Thoracic aorta (tissue), 2 donors: ENCODE data around the gene PSD2. TPM values are rescaled to one million over a fixed set of nuclear protein-coding genes. Genes with fewer than 3 reads are reported as not detected.

ENCODE experiments used
- ATAC-seq: fragments of 150-250 bp; one replicate; pipeline ENCODE4 v1.8.0; 2017; ENCODE audit warnings: low read depth; ENCODE audit not compliant: insufficient number of reproducible peaks, low FRiP score
- DNase-seq: peaks from one replicate; pipeline ENCODE4 v3.0.0-alpha.2; 2020; ENCODE audit warnings: low spot score
- H3K27ac ChIP-seq, 2 donors: fragments of 200-600 bp; sonication (generic); 1 replicate in 1 of 2; 2 replicates in 1 of 2; pipeline ENCODE4 v1.5.1; 2016; ENCODE audit warnings: mild to moderate bottlenecking in 2 of 2, moderate library complexity in 2 of 2
- H3K27me3 ChIP-seq: fragments of 200-600 bp; sonication (generic); replicated peaks from 2 replicates; pipeline ENCODE4 v1.6.0; 2016; ENCODE audit warnings: mild to moderate bottlenecking; ENCODE audit not compliant: insufficient read depth
- H3K36me3 ChIP-seq: fragments of 200-600 bp; sonication (generic); one replicate; pipeline ENCODE4 v1.5.1; 2016
- H3K4me1 ChIP-seq, 2 donors: fragments of 200-600 bp; sonication (generic); 1 replicate in 1 of 2; 2 replicates in 1 of 2; pipeline versions ENCODE4 v1.5.1 to v1.6.0; 2016; ENCODE audit warnings: low read depth in 2 of 2, mild to moderate bottlenecking in 1 of 2; ENCODE audit not compliant: control insufficient read depth in 1 of 2
- H3K4me3 ChIP-seq: fragments of 200-600 bp; sonication (generic); 2 replicates; pipeline ENCODE4 v1.5.1; 2016; ENCODE audit warnings: mild to moderate bottlenecking
- H3K9me3 ChIP-seq: fragments of 200-600 bp; sonication (generic); 2 replicates; pipeline ENCODE4 v1.5.1; 2016
- CTCF ChIP-seq: fragments of 200-600 bp; sonication (generic); IDR thresholded peaks from one replicate; pipeline ENCODE4 v1.5.1; 2019; ENCODE audit warnings: antibody characterized with exemption
- total RNA-seq, 2 donors: library from RNA; depleted of rRNA; stranded (reverse); fragments of >200 nt; gene quantifications; one replicate each; pipeline versions ENCODE4 v1.1.0 to v1.2.3, GENCODE V29; 2016

Gene PSD2
- total RNA-seq, 2 donors from 2014 or later = 0.14 to 0.41 TPM

GRCh38 chr5:139757727-139758509 lies 37.7 kb upstream of the PSD2 start:
- ATAC-seq = no peak

GRCh38 chr5:139758510-139759075 lies 37.0 kb upstream of the PSD2 start:
- peaks cover 16% of the 10 kb centered on the region for H3K27me3 ChIP-seq
- no peak for TF ChIP-seq CTCF
- ATAC-seq (no peak), DNase-seq (no peak)
- H3K4me3 ChIP-seq = no peak overlapping the region
- H3K36me3 ChIP-seq = no peaks in the 10 kb centered on the region
- H3K9me3 ChIP-seq = no peaks in the 10 kb centered on the region
- H3K4me1 ChIP-seq = peaks cover 6 to 10% of the 10 kb centered on the region in 2 donors
- H3K27ac ChIP-seq = no peak overlapping the region

More at GRCh38 chr5:139757727-139758509, 37.7 kb upstream of the PSD2 start:
- DNase-seq = no peak
- TF ChIP-seq CTCF = no peak
- H3K4me3 ChIP-seq = no peak overlapping the region
- H3K9me3 ChIP-seq = no peaks in the 10 kb centered on the region
- H3K4me1 ChIP-seq = peaks cover 6 to 10% of the 10 kb centered on the region in 2 donors
- no peak overlapping the region for H3K27ac ChIP-seq
- H3K36me3 ChIP-seq = no peaks in the 10 kb centered on the region
- peaks cover 16% of the 10 kb centered on the region for H3K27me3 ChIP-seq

GRCh38 chr5:139759219-139759721 lies 36.3 kb upstream of the PSD2 start:
- Histone ChIP-seq H3K36me3 (no peaks in the 10 kb centered on the region), H3K4me1 (peaks cover 6 to 14% of the 10 kb centered on the region in 2 donors), H3K27ac (no peak overlapping the region), H3K9me3 (no peaks in the 10 kb centered on the region), H3K27me3 (peaks cover 16% of the 10 kb centered on the region), H3K4me3 (no peak overlapping the region)
- no peak for TF ChIP-seq CTCF
- no peak for ATAC-seq
- no peak for DNase-seq

GRCh38 chr5:139760066-139761056 lies 35.2 kb upstream of the PSD2 start:
- no peak for TF ChIP-seq CTCF
- Histone ChIP-seq H3K36me3 (no peaks in the 10 kb centered on the region), H3K9me3 (no peaks in the 10 kb centered on the region), H3K4me1 (peaks cover 6 to 23% of the 10 kb centered on the region in 2 donors), H3K27me3 (peaks cover 11% of the 10 kb centered on the region), H3K4me3 (no peak overlapping the region), H3K27ac (no peak overlapping the region)
- ATAC-seq (no peak), DNase-seq (no peak)
